Astrocyte (in vitro differentiated cells and primary cell): ENCODE measurements around the gene PLA2G4D.

Source experiments
- EZH2 ChIP-seq: IDR thresholded peaks from 2 replicates; pipeline ENCODE4 v1.6.1; 2012; ENCODE audit warnings: mild to moderate bottlenecking, low read length, inconsistent platforms; ENCODE audit not compliant: insufficient read depth
- TF ChIP-seq, protein P1 (sequence below): IDR thresholded peaks from 2 replicates; pipeline ENCODE4 v1.5.1; 2011; ENCODE audit warnings: low read depth, mild to moderate bottlenecking, inconsistent platforms, low read length, moderate library complexity; ENCODE audit not compliant: insufficient read depth

DNA sequence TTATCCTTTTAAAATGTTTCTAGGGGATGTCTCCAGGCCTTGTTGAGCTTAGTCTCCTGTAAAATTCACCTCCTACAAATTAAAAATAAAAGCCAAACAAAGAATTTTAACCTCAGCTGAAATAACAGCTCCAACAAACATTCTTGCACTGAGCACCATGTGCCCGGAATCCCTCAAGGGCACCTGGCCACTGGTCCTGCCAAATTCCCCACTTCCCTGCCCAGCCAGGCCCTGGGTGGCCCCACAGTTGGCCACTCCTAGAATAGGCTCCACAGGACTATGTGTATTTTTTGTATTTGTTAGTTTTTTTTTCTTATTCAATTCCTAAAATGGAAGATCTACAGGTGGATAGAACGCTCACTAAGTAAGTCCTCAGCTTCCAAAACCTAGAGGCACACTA lies 40.4 kb downstream of the PLA2G4D start:
- no peak for TF ChIP-seq EZH2
- TF ChIP-seq, protein P1, sequence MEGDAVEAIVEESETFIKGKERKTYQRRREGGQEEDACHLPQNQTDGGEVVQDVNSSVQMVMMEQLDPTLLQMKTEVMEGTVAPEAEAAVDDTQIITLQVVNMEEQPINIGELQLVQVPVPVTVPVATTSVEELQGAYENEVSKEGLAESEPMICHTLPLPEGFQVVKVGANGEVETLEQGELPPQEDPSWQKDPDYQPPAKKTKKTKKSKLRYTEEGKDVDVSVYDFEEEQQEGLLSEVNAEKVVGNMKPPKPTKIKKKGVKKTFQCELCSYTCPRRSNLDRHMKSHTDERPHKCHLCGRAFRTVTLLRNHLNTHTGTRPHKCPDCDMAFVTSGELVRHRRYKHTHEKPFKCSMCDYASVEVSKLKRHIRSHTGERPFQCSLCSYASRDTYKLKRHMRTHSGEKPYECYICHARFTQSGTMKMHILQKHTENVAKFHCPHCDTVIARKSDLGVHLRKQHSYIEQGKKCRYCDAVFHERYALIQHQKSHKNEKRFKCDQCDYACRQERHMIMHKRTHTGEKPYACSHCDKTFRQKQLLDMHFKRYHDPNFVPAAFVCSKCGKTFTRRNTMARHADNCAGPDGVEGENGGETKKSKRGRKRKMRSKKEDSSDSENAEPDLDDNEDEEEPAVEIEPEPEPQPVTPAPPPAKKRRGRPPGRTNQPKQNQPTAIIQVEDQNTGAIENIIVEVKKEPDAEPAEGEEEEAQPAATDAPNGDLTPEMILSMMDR: no peak
